HCT116 (cell line): ENCODE measurements around the gene ZNF474. TPM values are rescaled to one million over a fixed set of nuclear protein-coding genes. Genes with fewer than 3 reads are reported as not detected.

Experiments used
- ATAC-seq: fragments of 200-7000 bp; cut with Tn5 transposase; 2 replicates; pipeline ENCODE4 v1.9.1; 2020; ENCODE audit warnings: mild to moderate bottlenecking, moderate library complexity
- BruUV-seq: library from RNA; stranded (reverse); fragments of 400-500 nt; replicated peaks from 2 replicates; lab custom pipeline; 2021; lab: Mats Ljungman, UMichigan
- CTCF ChIA-PET: fragments of 300-600 bp; sonication (Branson Sonifier 250); formaldehyde crosslinking; loops from one replicate; lab custom pipeline; 2021; ENCODE audit warnings: antibody characterized with exemption; lab: Charles Lee
- POLR2A ChIA-PET: fragments of 300-600, 350-600 bp; sonication (Branson Sonifier 250); formaldehyde crosslinking; loops from one replicate; lab custom pipeline; 2021; ENCODE audit warnings: antibody characterized with exemption; lab: Charles Lee
- RAD21 ChIA-PET, 2 experiments: fragments of 300-600 bp; sonication (Branson Sonifier 250); formaldehyde crosslinking; loops; one replicate each; lab custom pipeline; 2023; ENCODE audit warnings: low total read pairs in 2 of 2; ENCODE audit not compliant: uncharacterized antibody in 2 of 2, unreplicated experiment in 2 of 2, low non-redundant PET in 1 of 2; lab: Charles Lee
- DNase-seq: peaks from one replicate; pipeline ENCODE4 v3.0.0-alpha.2; 2010; ENCODE audit warnings: low read depth, low spot score
- H2AFZ ChIP-seq: fragments of 200-600 bp; shearing (Covaris generic), sonication (generic); 2 replicates; pipeline ENCODE4 v1.6.1; 2017; ENCODE audit warnings: low read depth, mixed run types, mixed read lengths, antibody characterized with exemption, low read length; ENCODE audit not compliant: poor library complexity, severe bottlenecking
- H3K27ac ChIP-seq: 2 replicates; pipeline ENCODE4 v1.5.1; 2012; ENCODE audit warnings: low read depth, low read length
- H3K27me3 ChIP-seq: fragments of 200-600 bp; sonication (generic); 2 replicates; pipeline ENCODE4 v1.6.1; 2016; ENCODE audit warnings: mixed run types, low read length, mixed read lengths; ENCODE audit not compliant: insufficient read depth
- H3K36me3 ChIP-seq, 2 experiments: fragments of 200-500 bp in 1 of 2; fragments of 200-600 bp in 1 of 2; sonication (Bioruptor generic) in 1 of 2; sonication (generic) in 1 of 2; 2 replicates each; pipeline versions ENCODE4 v1.5.1 to v1.6.1; 2014 to 2016; ENCODE audit warnings: low read length in 2 of 2, inconsistent platforms in 1 of 2, mixed read lengths in 1 of 2, mixed run types in 1 of 2; ENCODE audit not compliant: insufficient read depth in 2 of 2, control insufficient read depth in 1 of 2
- H3K4me1 ChIP-seq, 2 experiments: fragments of 200-600 bp in 1 of 2; sonication (generic) in 1 of 2; 2 replicates each; pipeline versions ENCODE4 v1.5.1 to v1.6.1; 2012 to 2017; ENCODE audit warnings: low read length in 2 of 2, inconsistent platforms in 1 of 2, mild to moderate bottlenecking in 1 of 2, mixed read lengths in 1 of 2, mixed run types in 1 of 2, moderate library complexity in 1 of 2; ENCODE audit not compliant: insufficient read depth in 2 of 2, control insufficient read depth in 1 of 2
- H3K4me2 ChIP-seq: fragments of 200-600 bp; sonication (generic); 2 replicates; pipeline ENCODE4 v1.6.1; 2017; ENCODE audit warnings: mixed run types, low read length, mixed read lengths
- H3K4me3 ChIP-seq, 2 experiments: fragments of 200-600 bp in 1 of 2; sonication (generic) in 1 of 2; replicated peaks in 1 of 2; 2 replicates each; pipeline ENCODE4 v1.5.1; 2011 to 2016; ENCODE audit warnings: low read length in 2 of 2, control low read depth in 1 of 2, low read depth in 1 of 2, mild to moderate bottlenecking in 1 of 2, mixed read lengths in 1 of 2, mixed run types in 1 of 2
- H3K79me2 ChIP-seq: fragments of 200-600 bp; sonication (generic); 2 replicates; pipeline ENCODE4 v1.6.1; 2017; ENCODE audit warnings: mild to moderate bottlenecking, mixed run types, low read length, moderate library complexity, mixed read lengths; ENCODE audit not compliant: insufficient read depth
- H3K9ac ChIP-seq: fragments of 200-600 bp; sonication (generic); 2 replicates; pipeline ENCODE4 v1.6.1; 2016; ENCODE audit warnings: low read length, mixed read lengths
- H3K9me2 ChIP-seq: fragments of 200-600 bp; sonication (generic), shearing (Covaris generic); 2 replicates; pipeline ENCODE4 v1.6.1; 2017; ENCODE audit warnings: mixed run types, mild to moderate bottlenecking, moderate library complexity; ENCODE audit not compliant: insufficient read depth
- H3K9me3 ChIP-seq, 2 experiments: fragments of 200-500 bp in 1 of 2; fragments of 200-600 bp in 1 of 2; sonication (Bioruptor generic) in 1 of 2; sonication (generic) in 1 of 2; 2 replicates each; pipeline ENCODE4 v1.6.1; 2014 to 2017; ENCODE audit warnings: low read length in 2 of 2, mixed read lengths in 2 of 2, inconsistent platforms in 1 of 2, low read depth in 1 of 2, mild to moderate bottlenecking in 1 of 2, mixed run types in 1 of 2, moderate library complexity in 1 of 2; ENCODE audit not compliant: control insufficient read depth in 1 of 2, insufficient read depth in 1 of 2
- H4K20me1 ChIP-seq: fragments of 200-600 bp; sonication (generic), shearing (Covaris generic); 2 replicates; pipeline ENCODE4 v1.6.1; 2017; ENCODE audit warnings: mixed run types, mild to moderate bottlenecking, moderate library complexity; ENCODE audit not compliant: insufficient read depth
- ATF3 ChIP-seq: IDR thresholded peaks from 2 replicates; pipeline ENCODE4 v1.6.1; 2012
- CBX3 ChIP-seq: IDR thresholded peaks from 2 replicates; pipeline ENCODE4 v1.6.1; 2012; ENCODE audit warnings: low read depth
- CEBPB ChIP-seq: IDR thresholded peaks from 2 replicates; pipeline ENCODE4 v1.6.1; 2012; ENCODE audit warnings: low read depth
- EGR1 ChIP-seq: IDR thresholded peaks from 2 replicates; pipeline ENCODE4 v1.6.1; 2012; ENCODE audit warnings: low read depth
- ELF1 ChIP-seq: IDR thresholded peaks from 2 replicates; pipeline ENCODE4 v1.6.1; 2012; ENCODE audit warnings: low read depth, borderline replicate concordance
- FOSL1 ChIP-seq: IDR thresholded peaks from 2 replicates; pipeline ENCODE4 v1.6.1; 2012; ENCODE audit warnings: low read depth
- JUND ChIP-seq: IDR thresholded peaks from 2 replicates; pipeline ENCODE4 v1.6.1; 2012
- POLR2A ChIP-seq: IDR thresholded peaks from 2 replicates; pipeline ENCODE4 v1.7.0; 2011; ENCODE audit warnings: borderline replicate concordance; ENCODE audit not compliant: insufficient read depth, insufficient read length; ENCODE audit errors: extremely low read depth
- POLR2AphosphoS5 ChIP-seq: IDR thresholded peaks from 2 replicates; pipeline ENCODE4 v1.6.1; 2011; ENCODE audit warnings: mild to moderate bottlenecking, low read depth, low read length, moderate library complexity
- REST ChIP-seq: IDR thresholded peaks from 2 replicates; pipeline ENCODE4 v1.6.1; 2012; ENCODE audit warnings: low read depth
- SP1 ChIP-seq: IDR thresholded peaks from 2 replicates; pipeline ENCODE4 v1.6.1; 2012; ENCODE audit warnings: low read depth
- SRF ChIP-seq: IDR thresholded peaks from 2 replicates; pipeline ENCODE4 v1.6.1; 2012; ENCODE audit warnings: low read depth
- YY1 ChIP-seq: IDR thresholded peaks from 2 replicates; pipeline ENCODE4 v1.6.1; 2011; ENCODE audit warnings: low read length, low read depth, moderate library complexity, mild to moderate bottlenecking; ENCODE audit not compliant: insufficient replicate concordance; ENCODE audit errors: extremely low read depth
- ZNF274 ChIP-seq: fragments of 200-500 bp; sonication (Bioruptor generic); IDR thresholded peaks from 2 replicates; pipeline ENCODE4 v1.6.1; 2014; ENCODE audit warnings: mild to moderate bottlenecking, low read depth, low read length, inconsistent platforms
- intact Hi-C: fragments of 100-400 bp; cut with micrococcal nuclease; formaldehyde crosslinking; loops from 2 replicates; pipeline ENCODE4 v1.10.0; 2022
- total RNA-seq: library from RNA; stranded (reverse); gene quantifications from one replicate; pipeline ENCODE4 v1.2.1, GENCODE V29; 2021; ENCODE audit not compliant: unreplicated experiment
- TF ChIP-seq, protein P1 (sequence below), 3 experiments: fragments of 200-600 bp in 1 of 3; sonication (generic) in 1 of 3; IDR thresholded peaks in 2 of 3; conservative IDR thresholded peaks in 1 of 3; 2 replicates each; pipeline ENCODE4 v1.5.1; 2012 to 2017; ENCODE audit warnings: low read depth in 2 of 3, low read length in 2 of 3, antibody characterized with exemption in 1 of 3, borderline replicate concordance in 1 of 3, control low read depth in 1 of 3, mild to moderate bottlenecking in 1 of 3, mixed read lengths in 1 of 3, mixed run types in 1 of 3, moderate library complexity in 1 of 3; ENCODE audit not compliant: insufficient read depth in 1 of 3
- TF ChIP-seq, protein P2 (sequence below): IDR thresholded peaks from 2 replicates; pipeline ENCODE4 v1.6.1; 2012

Gene ZNF474
- total RNA-seq, 1 experiment from 2014 or later = 0.37 TPM

DNA sequence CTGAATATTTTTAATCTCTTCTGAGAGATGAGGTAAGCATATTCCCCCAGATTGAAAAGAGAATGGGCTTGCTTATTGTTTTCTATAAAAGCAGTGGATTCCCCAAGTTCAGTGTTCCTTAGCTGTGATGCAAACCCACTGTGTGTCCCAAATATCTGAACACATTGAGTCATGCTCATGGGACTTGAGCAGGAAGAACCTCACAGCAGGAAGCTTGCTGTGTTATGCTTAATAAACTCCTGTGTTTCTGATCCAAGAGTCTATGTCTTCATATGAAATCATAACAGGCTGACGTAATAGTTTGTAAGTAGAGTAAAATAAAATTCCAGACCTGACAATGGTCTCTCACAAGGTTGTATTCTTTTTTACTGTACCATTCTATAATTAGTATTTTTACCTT lies 26.5 kb upstream of the ZNF474 start:
- Histone ChIP-seq H2AFZ (no peak overlapping the region), H3K27me3 (no peaks in the 10 kb centered on the region), H3K4me2 (no peak overlapping the region), H3K27ac (no peak overlapping the region), H3K4me3 (no peak overlapping the region), H4K20me1 (no peaks in the 10 kb centered on the region), H3K4me1 (peaks cover 10 to 13% of the 10 kb centered on the region in 2 experiments; a peak in 3 of 4 replicates), H3K36me3 (no peaks in the 10 kb centered on the region), H3K9me3 (no peaks in the 10 kb centered on the region), H3K79me2 (no peaks in the 10 kb centered on the region), H3K9me2 (no peaks in the 10 kb centered on the region), H3K9ac (no peak overlapping the region)
- TF ChIP-seq CEBPB (peak; percentile 50; the same call in 1 of the 2 replicates), YY1 (no peak)
- BruUV-seq = no TSS peak
- POLR2A ChIA-PET = no interaction called here
- RAD21 ChIA-PET = no interaction called here
- CTCF ChIA-PET = interaction anchor here (1.7 to 2.1 kb wide), 3 partner anchors 11 to 136 kb away, joined by 8 to 18 read pairs (median 9); no protein-coding TSS in a partner anchor
- intact Hi-C loops = no loop called here
- ATAC-seq (no peak), DNase-seq (no peak)

DNA sequence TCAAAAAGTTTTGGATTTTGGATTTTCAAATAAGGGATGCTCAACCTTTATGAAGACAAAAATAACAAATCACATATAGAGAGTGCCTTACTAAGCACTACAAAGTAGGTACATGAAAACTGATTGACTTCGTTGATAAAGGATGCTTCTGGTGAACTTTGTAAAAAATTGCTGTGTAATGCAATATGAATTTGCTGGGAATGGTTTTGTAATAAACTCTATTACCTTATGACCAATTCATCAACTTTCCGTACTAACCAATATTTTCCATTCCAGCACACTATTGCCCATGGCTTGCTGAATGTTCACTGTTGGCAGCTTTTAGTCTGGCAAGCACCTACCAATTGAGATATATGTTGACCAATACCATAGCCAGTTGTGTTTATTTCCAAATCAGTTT lies 23.4 kb upstream of the ZNF474 start:
- Histone ChIP-seq H2AFZ (no peak overlapping the region), H3K9ac (no peak overlapping the region), H3K4me3 (no peak overlapping the region), H3K27me3 (no peaks in the 10 kb centered on the region), H4K20me1 (no peaks in the 10 kb centered on the region), H3K36me3 (no peaks in the 10 kb centered on the region), H3K9me3 (no peaks in the 10 kb centered on the region), H3K9me2 (no peaks in the 10 kb centered on the region), H3K4me1 (no peaks in the 10 kb centered on the region), H3K4me2 (no peak overlapping the region), H3K79me2 (no peaks in the 10 kb centered on the region), H3K27ac (no peak overlapping the region)
- DNase-seq (no peak), ATAC-seq (no peak)
- POLR2A ChIA-PET = no interaction called here
- RAD21 ChIA-PET = no interaction called here
- TF ChIP-seq ZNF274 = no peak
- TF ChIP-seq, protein P1, sequence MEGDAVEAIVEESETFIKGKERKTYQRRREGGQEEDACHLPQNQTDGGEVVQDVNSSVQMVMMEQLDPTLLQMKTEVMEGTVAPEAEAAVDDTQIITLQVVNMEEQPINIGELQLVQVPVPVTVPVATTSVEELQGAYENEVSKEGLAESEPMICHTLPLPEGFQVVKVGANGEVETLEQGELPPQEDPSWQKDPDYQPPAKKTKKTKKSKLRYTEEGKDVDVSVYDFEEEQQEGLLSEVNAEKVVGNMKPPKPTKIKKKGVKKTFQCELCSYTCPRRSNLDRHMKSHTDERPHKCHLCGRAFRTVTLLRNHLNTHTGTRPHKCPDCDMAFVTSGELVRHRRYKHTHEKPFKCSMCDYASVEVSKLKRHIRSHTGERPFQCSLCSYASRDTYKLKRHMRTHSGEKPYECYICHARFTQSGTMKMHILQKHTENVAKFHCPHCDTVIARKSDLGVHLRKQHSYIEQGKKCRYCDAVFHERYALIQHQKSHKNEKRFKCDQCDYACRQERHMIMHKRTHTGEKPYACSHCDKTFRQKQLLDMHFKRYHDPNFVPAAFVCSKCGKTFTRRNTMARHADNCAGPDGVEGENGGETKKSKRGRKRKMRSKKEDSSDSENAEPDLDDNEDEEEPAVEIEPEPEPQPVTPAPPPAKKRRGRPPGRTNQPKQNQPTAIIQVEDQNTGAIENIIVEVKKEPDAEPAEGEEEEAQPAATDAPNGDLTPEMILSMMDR (IDR thresholded peaks at IDR 0.05 in 2 of 3, conservative IDR thresholded peaks at IDR 0.05 in 1 of 3; ENCODE audit: borderline replicate concordance in 1 of 3, insufficient read depth in 1 of 3, low read depth in 2 of 3, low read length in 2 of 3) = no peak
- no peak for TF ChIP-seq JUND
- no peak for TF ChIP-seq CEBPB
- TF ChIP-seq, protein P2, sequence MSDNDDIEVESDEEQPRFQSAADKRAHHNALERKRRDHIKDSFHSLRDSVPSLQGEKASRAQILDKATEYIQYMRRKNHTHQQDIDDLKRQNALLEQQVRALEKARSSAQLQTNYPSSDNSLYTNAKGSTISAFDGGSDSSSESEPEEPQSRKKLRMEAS = no peak
- no peak for TF ChIP-seq CBX3
- no peak for TF ChIP-seq ELF1
- no peak for TF ChIP-seq REST
- no peak for TF ChIP-seq SRF
- no peak for TF ChIP-seq POLR2A
- no peak for TF ChIP-seq SP1
- TF ChIP-seq EGR1 = no peak
- TF ChIP-seq FOSL1 = no peak
- TF ChIP-seq ATF3 = no peak
- no peak for TF ChIP-seq YY1
- TF ChIP-seq POLR2AphosphoS5 = no peak
- intact Hi-C loops = no loop called here
- BruUV-seq = no TSS peak
- CTCF ChIA-PET = no interaction called here
